Measurements from ENCODE around the gene GET3.
"Not testable (repeated sequence)": the region's sequence is repeated elsewhere in the genome, so short reads cannot be mapped to it uniquely, and the experiment has no call there.

The GET3 gene

GRCh38 chr19:12736995-12737834, at the start of gene GET3:
GET3 (plus strand) TSS chr19:12737497; CDS start chr19:12737506, 9 bp downstream.
- DNase-seq = peak; percentile 86 to 91

- DNase-seq = no peak
Measured at GRCh38 chr19:12689012-12689411, 48.3 kb upstream of the GET3 start.

- DNase-seq = no peak
Measured at GRCh38 chr19:12689581-12690216, 47.6 kb upstream of the GET3 start.

- DNase-seq = no peak
Measured at GRCh38 chr19:12692960-12693359, 44.3 kb upstream of the GET3 start.

GRCh38 chr19:12694641-12695040, 42.7 kb upstream of the GET3 start:
- DNase-seq = no peak

GRCh38 chr19:12695096-12695495, 42.2 kb upstream of the GET3 start:
- no peak for DNase-seq

- no peak for DNase-seq
Measured at GRCh38 chr19:12695514-12695913, 41.8 kb upstream of the GET3 start.

GRCh38 chr19:12695997-12696365, 41.3 kb upstream of the GET3 start:
- DNase-seq = no peak

- peak; percentile 96 to 97 for DNase-seq
Measured at GRCh38 chr19:12696366-12697335, 40.6 kb upstream of the GET3 start, which contains the start of gene FBXW9. FBXW9 (minus strand) TSS chr19:12696631; CDS start chr19:12696581, 50 bp downstream.

- DNase-seq = not testable (repeated sequence)
Measured at GRCh38 chr19:12697425-12697824, 39.9 kb upstream of the GET3 start.

- DNase-seq = no peak
Measured at GRCh38 chr19:12698138-12698537, 39.2 kb upstream of the GET3 start.

GRCh38 chr19:12701596-12702282, 35.6 kb upstream of the GET3 start:
- no peak for DNase-seq

- peak in 1 of 2 donors; percentile 16 for DNase-seq
Measured at GRCh38 chr19:12703046-12703445, 34.3 kb upstream of the GET3 start.

- DNase-seq = no peak
Measured at GRCh38 chr19:12705169-12705568, 32.1 kb upstream of the GET3 start.

GRCh38 chr19:12705654-12706331, 31.5 kb upstream of the GET3 start:
- no peak for DNase-seq

GRCh38 chr19:12706332-12706718, 31.0 kb upstream of the GET3 start:
- no peak for DNase-seq

GRCh38 chr19:12708641-12709040, 28.7 kb upstream of the GET3 start:
- no peak for DNase-seq

- DNase-seq = no peak
Measured at GRCh38 chr19:12711187-12711586, 26.1 kb upstream of the GET3 start.

GRCh38 chr19:12712077-12712476, 25.2 kb upstream of the GET3 start:
- DNase-seq = peak; percentile 11 to 34

GRCh38 chr19:12713304-12713703, 24.0 kb upstream of the GET3 start:
- not testable (repeated sequence) for DNase-seq

GRCh38 chr19:12715102-12715501, 22.2 kb upstream of the GET3 start:
- no peak for DNase-seq

GRCh38 chr19:12715929-12716328, 21.4 kb upstream of the GET3 start:
- no peak for DNase-seq
